HG03442 (cell line): ENCODE measurements around the gene OGFOD3.
"Not testable (repeated sequence)": the region's sequence is repeated elsewhere in the genome, so short reads cannot be mapped to it uniquely, and the experiment has no call there.

ENCODE experiments used
- ATAC-seq: cut with Tn5 transposase; IDR thresholded peaks from one replicate; pipeline ENCODE4 v1.9.1; 2021; ENCODE audit warnings: mild to moderate bottlenecking, moderate library complexity; ENCODE audit not compliant: unreplicated experiment

The OGFOD3 gene

DNA sequence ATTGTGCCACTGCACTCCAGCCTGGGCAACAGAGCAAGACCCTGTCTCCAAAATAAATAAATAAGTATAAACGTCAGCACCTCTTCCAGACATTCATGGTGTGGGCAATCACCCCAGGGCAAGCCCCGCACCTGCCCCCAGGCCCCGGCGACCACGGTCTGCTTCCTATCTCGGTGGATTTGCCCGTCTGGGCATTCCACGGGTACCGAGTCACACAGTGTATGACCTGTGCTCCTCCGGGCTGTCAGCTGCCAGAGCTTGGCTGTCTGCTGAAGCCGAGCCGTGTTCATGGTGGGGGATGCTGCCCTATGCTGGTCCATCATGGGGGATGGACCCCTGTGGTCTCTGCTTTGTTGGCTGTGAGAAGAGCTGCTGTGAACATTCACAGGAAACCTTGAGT lies 16.7 kb upstream of the OGFOD3 start:
- ATAC-seq: no peak

DNA sequence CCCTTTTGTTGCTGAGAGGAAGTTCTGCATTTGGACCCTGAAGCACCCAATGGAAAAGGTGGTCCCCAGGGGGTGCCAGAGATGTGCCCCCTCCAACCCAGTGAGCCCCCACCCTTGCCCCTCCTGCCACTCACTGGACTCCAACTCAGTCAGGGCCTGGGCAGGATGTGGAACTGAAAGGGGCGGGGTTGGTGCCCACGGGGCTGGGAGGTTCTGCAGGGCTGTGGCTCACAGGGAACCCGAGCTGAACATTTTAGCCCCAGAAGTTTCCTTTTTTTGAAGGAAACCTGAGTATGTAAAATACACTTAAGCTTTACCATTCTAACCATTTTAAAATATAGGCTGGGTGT lies 15.8 kb upstream of the OGFOD3 start:
- ATAC-seq: no peak

DNA sequence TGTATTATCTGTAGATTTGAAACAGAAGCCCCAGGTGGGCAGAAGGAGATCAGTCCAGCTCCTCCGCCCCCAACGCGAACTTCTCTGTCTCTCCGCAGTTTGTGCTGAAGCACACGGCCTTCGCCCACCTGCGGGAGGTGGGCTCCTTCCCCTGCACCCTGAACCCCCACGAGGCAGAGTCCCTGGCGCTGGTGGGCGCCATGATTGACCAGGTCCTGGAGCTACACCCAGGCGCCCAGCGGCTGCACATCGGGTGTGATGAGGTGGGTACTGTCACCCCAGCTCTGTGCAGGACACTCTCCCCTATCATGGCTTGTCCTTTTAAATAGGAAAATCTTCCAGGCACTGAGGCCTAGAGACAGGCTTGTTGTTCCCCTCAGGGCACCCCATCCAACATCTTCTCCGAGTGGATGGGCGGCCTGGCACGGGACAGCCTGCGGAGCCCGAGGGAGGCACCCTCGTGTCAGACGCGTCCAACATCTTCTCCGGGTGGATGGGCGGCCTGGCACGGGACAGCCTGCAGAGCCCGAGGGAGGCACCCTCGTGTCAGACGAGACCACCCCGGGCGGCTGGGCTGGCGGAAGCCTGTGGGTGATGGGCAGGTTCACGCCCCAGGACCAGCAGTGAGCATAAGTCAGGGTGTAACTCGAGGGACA lies 15.3 kb upstream of the OGFOD3 start:
- ATAC-seq: no peak

DNA sequence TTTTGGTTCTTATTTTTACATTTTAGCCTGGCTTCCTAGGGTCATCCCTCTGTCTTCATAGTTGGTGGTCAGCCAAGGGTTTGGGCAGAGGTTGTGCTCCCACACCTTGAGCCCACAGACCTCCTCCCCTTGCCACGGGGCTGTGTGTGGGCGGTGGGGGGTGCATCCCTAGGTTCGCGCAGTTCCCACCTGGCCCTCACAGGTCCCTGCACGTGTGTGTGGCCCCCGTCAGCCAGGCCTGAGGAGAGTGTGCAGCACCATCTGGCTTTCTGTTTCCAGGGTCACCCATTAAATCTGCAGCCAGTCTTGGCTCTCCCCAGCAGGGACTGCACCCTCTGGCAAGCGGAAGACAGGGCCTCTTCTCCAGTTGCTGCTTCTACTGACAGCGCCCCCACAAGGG lies 13.6 kb upstream of the OGFOD3 start:
- no peak for ATAC-seq

DNA sequence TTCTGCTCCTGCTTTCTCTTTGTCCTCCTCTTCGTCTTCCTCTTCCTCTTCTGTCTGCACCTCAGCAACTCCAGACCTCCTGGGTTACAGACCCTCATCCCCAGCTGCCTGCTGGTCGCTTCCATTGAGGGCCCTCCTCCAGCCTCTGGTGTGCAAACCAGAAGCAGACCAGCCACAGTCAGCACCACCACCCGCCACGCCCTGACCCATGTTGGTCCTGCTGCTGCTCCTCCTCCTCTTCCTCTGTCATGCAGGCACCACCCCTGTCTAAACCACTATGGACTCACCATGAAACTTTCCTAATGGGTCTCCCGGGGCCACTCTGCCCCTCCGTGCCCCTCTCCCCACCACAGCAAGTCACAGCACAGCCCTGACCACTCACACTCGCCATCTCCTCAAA lies 11.4 kb upstream of the OGFOD3 start:
- ATAC-seq: no peak

DNA sequence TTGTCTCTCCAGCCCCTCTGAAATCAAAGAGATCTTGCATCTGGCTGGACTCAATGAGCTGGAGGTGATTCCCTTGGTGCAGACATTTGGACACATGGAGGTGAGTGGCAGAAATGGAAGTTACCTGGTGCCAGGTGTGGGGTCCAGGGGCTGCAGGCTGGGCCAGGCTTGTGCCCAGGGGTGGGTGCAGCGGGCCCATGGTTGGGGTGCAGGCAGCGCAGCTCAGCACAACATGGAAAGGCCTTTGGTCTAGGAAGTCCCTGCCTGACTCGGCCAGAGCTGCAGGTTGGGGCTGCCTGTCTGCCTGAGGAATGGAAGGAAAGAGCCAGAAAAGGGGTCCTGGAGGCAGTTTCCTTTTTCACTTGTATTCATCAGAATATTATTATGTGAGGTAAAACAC lies 10.2 kb upstream of the OGFOD3 start:
- no peak for ATAC-seq

DNA sequence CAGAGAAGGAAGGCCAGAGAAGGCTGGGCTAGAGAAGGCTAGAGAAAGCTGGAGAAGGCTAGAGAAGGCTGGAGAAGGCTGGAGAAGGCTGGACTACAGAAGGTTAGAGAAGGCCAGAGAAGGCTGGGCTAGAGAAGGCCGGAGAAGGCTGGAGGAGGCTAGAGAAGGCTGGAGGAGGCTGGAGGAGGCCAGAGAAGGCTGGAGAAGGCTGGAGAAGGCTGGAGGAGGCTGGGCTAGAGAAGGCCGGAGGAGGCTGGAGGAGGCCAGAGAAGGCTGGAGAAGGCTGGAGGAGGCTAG lies 6.4 kb upstream of the OGFOD3 start:
- no peak for ATAC-seq

DNA sequence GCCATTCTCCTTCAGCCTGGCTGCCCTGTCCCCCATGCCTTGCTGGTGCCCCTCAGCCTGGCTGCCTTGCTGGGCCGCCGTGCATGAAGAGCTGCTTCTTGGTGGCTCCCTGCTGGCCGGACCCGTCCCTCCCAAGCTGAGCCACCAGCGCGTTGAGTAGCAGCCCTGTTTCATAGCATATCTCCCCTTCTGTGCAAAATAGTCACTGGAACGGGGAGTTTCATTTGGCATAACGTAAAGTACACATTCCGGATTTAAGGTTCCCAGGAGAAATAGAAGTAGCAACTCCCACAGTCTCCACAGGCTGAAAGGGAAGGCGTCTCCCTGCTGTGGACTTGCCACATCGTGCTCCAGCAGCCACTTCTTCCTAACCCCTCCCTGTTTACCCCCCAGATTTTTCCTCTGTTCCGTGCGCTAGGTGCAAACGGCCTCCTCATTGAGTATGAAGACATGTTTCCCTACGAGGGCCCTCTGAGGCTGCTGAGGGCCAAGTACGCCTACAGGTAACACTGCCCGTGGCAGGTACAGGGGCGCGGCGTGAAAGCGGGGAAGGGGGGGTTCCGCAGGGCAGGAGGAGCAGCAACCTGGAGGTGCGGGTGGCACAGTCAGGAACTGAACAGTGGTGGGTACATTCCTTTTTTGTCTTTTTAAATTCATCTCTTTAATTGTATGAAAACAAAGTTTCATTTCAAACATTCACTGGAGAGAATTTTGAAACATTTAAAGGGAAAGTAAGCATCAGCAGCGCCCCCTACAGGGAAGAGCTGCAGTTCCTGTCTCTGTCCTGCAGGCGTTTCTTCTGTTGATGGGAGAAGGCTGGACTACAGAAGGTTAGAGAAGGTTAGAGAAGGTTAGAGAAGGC lies 5.8 kb upstream of the OGFOD3 start:
- no peak for ATAC-seq

DNA sequence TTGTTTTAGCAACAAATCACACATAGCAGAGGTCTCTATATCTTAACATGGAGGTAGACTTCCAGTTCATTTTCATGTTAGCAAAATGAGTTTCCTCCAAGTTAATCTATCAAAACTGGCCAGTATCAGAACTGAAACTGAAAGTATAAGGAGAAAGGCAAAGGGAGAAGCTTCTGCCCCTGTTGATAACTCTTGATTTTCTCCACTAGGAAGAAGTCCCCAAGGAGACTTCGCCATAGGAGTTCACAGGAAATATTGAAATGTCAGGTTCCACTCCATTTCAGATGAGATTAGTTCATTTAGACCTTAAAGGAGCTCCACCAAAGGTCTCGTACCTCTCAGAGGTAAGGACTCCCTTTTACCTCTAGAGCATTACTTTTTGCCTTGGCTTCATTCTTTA lies 1.2 kb upstream of the OGFOD3 start:
- no peak for ATAC-seq

DNA sequence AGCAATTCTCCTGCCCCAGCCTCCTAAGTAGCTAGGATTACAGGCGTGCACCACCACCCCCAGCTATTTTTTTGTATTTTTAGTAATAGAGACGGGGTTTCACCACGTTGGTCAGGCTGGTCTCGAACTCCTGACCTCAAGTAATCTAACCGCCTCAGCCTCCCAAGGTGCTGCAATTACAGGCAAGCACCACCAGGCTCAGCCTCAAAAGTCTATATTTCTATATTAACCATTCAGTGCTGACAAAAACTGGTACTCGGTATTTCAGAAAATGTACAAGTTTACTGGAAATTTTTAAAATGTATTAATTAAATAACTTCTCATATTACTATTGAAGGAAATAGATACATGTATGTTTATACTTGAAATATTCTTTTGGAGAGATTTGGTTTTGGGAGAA lies 1.6 kb downstream of the OGFOD3 start:
- no peak for ATAC-seq

DNA sequence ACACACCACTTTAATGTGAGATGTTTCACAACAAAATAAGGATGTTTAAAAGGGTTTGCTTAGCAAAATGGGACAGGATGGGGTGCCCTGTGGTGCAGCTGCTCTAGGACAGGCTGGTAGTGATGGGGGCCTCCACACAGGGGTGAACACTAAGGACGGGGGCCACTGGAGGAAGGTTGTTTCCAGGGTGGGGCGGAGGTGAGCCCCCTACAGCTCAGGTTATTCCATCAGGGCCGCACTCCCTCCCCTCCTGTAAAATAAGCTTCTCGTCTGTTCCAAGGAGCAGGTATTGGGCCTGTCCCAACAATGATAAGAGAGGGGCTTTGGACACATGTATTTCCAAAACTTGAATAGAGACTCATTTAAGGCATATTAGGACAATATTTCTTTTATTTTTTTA lies 2.1 kb downstream of the OGFOD3 start:
- ATAC-seq: no peak

DNA sequence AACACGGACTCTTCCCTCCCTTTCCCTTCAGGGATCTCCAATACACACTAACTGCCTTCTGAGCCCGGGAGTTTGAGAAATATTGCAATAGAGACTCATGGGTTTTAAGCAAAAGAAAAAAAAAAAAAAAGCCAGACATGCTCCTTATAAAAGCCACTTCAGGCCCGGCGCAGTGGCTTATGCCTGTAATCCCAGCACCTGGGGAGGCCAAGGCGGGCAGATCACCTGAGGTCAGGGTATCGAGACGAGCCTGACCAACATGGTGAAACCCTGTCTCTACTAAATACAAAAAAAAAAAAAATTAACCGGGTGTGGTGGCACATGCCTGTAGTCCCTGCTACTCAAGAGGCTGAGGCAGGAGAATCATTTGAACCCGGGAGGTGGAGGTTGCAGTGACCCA lies 2.6 kb downstream of the OGFOD3 start:
- ATAC-seq: no peak

DNA sequence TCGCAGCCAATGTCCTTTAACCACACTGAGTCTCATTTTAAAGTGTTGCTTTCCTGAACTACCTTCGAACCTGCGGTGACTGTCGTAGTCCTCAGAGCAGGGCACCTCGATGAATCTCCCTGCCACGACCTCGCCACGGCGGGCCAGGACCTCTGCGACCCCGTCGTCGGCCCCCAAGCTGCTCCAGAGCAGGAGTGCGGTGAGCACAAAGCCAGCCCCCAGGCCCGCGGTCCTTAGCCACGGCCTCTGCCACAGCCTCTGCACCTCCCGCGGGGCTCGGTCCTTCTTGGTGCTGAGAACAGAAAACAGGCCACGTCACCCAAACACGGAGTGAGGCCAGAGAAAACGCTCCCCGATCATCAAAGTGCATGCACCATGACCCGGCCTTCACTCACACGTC lies 3.0 kb downstream of the OGFOD3 start:
- no peak for ATAC-seq

DNA sequence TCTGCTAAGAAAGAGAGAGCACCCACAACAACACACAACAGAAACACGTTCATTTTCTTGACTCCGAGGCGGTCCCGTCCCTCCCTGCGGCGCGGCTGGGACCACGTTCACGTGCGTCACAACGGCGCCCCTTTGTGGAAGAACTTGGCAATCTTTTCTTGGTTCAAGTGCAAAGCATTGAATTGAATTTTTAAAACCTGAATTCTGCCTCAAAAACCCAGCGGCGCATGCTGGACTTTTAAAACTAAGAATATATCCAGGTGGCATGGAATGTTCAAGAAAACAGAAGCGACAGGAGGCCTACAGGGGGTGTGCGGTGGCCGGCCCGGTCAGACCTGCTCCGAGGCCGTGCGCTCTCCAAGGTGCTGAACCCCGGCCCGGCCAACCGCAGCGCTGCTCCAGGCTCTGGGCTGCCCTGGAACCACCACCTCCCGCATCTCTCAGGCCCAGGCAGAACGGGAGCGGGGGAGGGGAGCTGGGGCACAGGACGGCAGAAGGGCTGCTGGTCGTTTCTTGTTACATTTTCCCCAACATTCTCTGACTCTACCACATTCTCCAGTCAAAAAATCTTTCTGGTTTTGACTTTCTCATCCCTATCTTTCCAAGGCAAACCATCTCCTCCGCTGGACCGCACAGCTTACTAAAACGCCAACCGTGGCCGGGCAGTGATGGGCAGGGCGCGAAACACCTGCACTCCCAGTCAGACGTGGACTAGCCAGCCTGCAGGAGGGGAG lies 3.7 kb downstream of the OGFOD3 start:
- no peak for ATAC-seq

DNA sequence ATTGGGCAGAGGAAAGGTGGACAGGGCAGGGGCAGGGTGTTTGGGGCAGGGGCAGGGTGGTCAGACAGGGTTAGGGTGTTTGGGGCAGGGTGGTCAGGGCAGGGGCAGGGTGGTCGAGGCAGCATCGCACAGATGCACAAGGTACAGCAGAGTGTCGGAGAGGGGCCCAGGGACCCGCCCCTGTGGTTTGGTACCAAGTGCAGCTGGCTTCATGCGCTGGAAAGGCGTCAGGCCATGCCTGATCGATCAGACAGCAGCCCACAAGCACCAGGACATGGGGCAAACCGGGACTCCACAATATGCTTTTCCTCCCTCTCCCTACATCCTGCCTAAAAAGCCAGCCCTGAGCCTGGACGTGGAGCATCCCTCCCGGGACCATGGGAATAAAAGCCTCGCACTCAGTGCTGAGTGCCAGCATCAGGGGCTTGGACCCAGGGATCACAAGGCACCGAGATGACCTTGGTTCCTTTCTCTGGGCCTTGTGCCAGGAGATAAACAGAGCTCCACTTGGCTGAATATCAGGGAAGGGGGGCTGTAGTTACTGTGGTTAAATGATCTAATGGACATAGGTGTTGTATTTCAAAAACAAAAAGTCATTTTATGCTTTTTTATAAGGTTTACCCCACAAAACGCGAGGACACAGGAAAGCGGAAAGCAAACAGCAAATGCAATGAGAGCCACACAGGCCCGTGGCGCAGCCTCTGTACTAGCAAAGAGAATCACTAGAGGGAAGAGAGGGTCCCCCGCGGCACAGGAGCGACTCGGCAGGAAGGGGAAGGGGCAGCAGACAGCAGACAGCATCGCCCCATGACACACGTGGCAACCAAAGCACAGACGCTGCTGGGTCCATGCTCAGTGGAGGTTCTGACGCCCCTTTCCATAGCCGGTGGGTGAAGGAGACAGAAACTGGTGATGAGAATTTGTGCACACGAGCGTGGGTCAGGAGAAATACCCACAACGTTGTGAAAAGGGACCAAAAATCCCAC lies 5.6 kb downstream of the OGFOD3 start:
- ATAC-seq: no peak

DNA sequence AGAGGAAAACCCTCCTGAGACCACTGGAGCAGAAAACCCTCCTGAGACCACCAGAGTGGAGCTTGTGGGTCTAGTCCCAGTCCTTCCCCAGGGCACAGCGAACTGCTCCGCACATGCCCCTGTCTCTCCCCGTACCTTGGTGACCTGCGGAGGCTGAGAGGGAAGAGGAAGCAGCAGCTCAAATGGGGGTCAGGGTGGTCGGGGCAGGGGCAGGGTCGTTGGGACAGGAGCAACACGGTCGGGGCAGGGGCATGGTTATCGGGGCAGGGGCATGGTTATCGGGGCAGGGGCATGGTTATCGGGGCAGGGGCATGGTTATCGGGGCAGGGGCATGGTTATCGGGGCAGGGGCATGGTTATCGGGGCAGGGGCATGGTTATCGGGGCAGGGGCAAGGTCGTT lies 6.3 kb downstream of the OGFOD3 start:
- ATAC-seq: not testable (repeated sequence)

DNA sequence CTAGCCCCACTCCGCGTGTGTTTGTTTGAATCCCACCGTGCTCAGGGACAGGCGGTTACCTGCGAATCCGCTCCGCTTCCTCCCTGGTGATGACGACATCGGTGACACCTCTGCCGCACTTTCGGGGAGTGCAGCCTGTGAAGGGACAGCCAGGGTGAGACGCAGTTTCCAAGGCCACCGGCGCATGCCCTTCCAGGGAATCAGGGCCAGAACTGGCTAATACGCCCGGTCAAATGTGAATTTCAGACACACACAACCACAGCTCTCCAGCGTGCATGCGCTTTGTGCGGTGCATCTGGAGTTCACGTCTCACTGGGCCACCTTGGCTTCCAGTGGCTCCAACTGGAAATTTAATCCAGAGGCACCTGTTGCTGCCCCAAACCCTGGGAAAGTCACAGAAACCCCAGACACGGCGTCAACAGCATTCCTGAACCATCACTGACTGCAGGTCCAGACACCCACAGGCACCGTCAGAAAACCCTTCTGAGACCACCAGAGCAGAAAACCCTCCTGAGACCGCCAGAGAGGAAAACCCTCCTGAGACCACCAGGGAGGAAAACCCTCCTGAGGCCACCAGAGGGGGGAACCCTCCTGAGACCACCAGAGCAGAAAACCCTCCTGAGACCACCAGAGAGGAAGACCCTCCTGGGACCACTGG lies 6.9 kb downstream of the OGFOD3 start:
- ATAC-seq: no peak

DNA sequence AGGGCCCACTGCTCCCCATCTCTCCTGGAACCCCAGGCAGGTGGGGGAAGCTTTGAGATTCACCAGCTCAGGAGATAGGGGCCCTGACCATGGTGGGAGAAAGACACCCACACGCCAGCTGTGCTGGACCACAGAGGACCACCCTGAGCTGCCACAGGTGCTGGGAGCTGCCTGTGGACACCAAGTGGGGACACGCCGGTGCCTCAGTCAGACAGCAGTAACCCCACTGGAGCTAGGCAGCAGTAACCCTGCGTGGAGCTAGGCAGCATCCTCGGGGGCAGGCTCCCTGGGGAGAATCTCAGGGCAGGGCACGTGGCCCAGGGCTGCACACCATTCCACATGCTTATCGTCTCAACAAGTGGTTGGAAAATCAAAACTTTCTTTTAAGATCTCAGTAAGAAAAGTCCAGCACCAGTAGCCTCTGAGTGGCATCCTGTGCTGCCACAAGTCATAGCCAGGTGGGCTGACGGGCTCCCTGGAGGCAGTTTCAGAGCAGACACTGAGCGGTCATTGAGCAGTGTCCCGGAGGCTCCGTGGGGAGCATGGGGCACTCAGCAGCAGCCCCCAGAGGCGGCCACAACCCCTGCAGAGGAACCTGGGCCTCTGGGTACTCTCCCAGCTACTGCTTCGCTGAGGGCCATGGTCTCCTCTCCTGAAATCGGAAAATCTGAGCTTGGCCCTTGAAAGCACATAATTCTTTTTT lies 8.2 kb downstream of the OGFOD3 start:
- ATAC-seq: no peak

DNA sequence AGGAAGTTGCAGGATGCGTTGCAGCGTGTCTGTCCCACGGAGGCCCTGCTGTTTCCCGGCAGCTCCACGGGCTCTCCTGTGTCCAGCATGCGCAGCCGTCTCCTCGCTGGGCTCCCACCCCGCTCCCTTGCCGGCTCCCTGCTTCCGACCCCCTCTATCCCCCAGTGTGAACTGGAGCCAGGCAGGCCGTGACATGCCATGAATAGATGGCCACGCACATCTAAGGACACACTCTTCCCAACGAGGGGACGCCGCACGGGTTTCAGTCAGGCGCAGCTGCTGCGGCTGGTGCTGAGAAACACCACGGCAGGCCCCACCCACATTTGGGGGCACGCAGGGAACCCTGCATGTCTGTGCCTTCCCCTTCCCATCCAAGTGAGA lies 9.5 kb downstream of the OGFOD3 start:
- ATAC-seq: no peak
